Mesenchymal stem cell (in vitro differentiated cells and primary cell): Measurements from ENCODE around the gene KIF13A.
A peak's percentile ranks its signal among the peaks of the same experiment; 100 is the strongest.

Experiments
- DNase-seq: peaks from one replicate; pipeline ENCODE4 v3.0.0-alpha.2; 2013
- H2AFZ ChIP-seq: one replicate; pipeline ENCODE4 v1.6.1; 2013; ENCODE audit warnings: low read depth, mild to moderate bottlenecking, control low read depth, inconsistent platforms, low read length, moderate library complexity
- H2AK5ac ChIP-seq: 2 replicates; pipeline ENCODE4 v1.6.1; 2013; ENCODE audit warnings: low read length, moderate library complexity, mild to moderate bottlenecking, inconsistent platforms; ENCODE audit not compliant: severe bottlenecking
- H2BK120ac ChIP-seq: one replicate; pipeline ENCODE4 v1.6.1; 2013; ENCODE audit warnings: low read depth, mild to moderate bottlenecking, inconsistent platforms, low read length, moderate library complexity
- H2BK12ac ChIP-seq, 2 experiments: one replicate each; pipeline ENCODE4 v1.6.1; 2013; ENCODE audit warnings: inconsistent platforms in 2 of 2, low read length in 2 of 2, mild to moderate bottlenecking in 2 of 2, moderate library complexity in 2 of 2, control low read depth in 1 of 2
- H2BK15ac ChIP-seq: one replicate; pipeline ENCODE4 v1.6.1; 2013; ENCODE audit warnings: mild to moderate bottlenecking, low read depth, inconsistent platforms; ENCODE audit not compliant: poor library complexity, severe bottlenecking
- H2BK5ac ChIP-seq: 2 replicates; pipeline ENCODE4 v1.6.1; 2013; ENCODE audit warnings: low read depth, mild to moderate bottlenecking, low read length, control low read depth, inconsistent platforms; ENCODE audit not compliant: poor library complexity, severe bottlenecking
- H3K14ac ChIP-seq, 2 experiments: one replicate each; pipeline ENCODE4 v1.6.1; 2013; ENCODE audit warnings: inconsistent platforms in 2 of 2, low read length in 2 of 2, control low read depth in 1 of 2, mild to moderate bottlenecking in 1 of 2, moderate library complexity in 1 of 2
- H3K18ac ChIP-seq, 2 experiments: one replicate each; pipeline ENCODE4 v1.6.1; 2013; ENCODE audit warnings: inconsistent platforms in 2 of 2, low read length in 2 of 2, control low read depth in 1 of 2, low read depth in 1 of 2, mild to moderate bottlenecking in 1 of 2
- H3K23ac ChIP-seq, 2 experiments: one replicate each; pipeline ENCODE4 v1.6.1; 2013; ENCODE audit warnings: inconsistent platforms in 2 of 2, low read length in 2 of 2, mild to moderate bottlenecking in 2 of 2, moderate library complexity in 2 of 2, control low read depth in 1 of 2
- H3K27ac ChIP-seq: 2 replicates; pipeline ENCODE4 v1.5.1; 2013; ENCODE audit warnings: mild to moderate bottlenecking, moderate library complexity, low read length, control low read depth, inconsistent platforms; ENCODE audit not compliant: poor library complexity, severe bottlenecking
- H3K27me3 ChIP-seq, 2 experiments: 2 replicates each; pipeline versions ENCODE4 v1.6.1 to v1.7.0; 2013; ENCODE audit warnings: low read length in 2 of 2, mild to moderate bottlenecking in 2 of 2, moderate library complexity in 2 of 2, control low read depth in 1 of 2, inconsistent platforms in 1 of 2; ENCODE audit not compliant: control insufficient read depth in 1 of 2, insufficient read depth in 1 of 2
- H3K36me3 ChIP-seq, 2 experiments: 2 replicates each; pipeline versions ENCODE4 v1.6.1 to v1.7.0; 2013; ENCODE audit warnings: low read length in 2 of 2, control low read depth in 1 of 2, inconsistent platforms in 1 of 2, low read depth in 1 of 2, mild to moderate bottlenecking in 1 of 2; ENCODE audit not compliant: insufficient read depth in 2 of 2, control insufficient read depth in 1 of 2
- H3K4ac ChIP-seq, 2 experiments: one replicate each; pipeline ENCODE4 v1.6.1; 2013; ENCODE audit warnings: inconsistent platforms in 2 of 2, low read length in 2 of 2, mild to moderate bottlenecking in 2 of 2, moderate library complexity in 2 of 2, control low read depth in 1 of 2, low read depth in 1 of 2
- H3K4me1 ChIP-seq: 2 replicates; pipeline ENCODE4 v1.6.1; 2013; ENCODE audit warnings: low read depth, low read length, control low read depth; ENCODE audit not compliant: control insufficient read depth, insufficient read depth
- H3K4me2 ChIP-seq: 2 replicates; pipeline ENCODE4 v1.6.1; 2013; ENCODE audit warnings: low read length, mild to moderate bottlenecking, inconsistent platforms; ENCODE audit not compliant: poor library complexity, severe bottlenecking
- H3K4me3 ChIP-seq, 2 experiments: 2 replicates each; pipeline versions ENCODE4 v1.5.1 to v1.7.0; 2013; ENCODE audit warnings: low read length in 2 of 2, mild to moderate bottlenecking in 2 of 2, control low read depth in 1 of 2, low read depth in 1 of 2; ENCODE audit not compliant: insufficient read depth in 1 of 2
- H3K79me1 ChIP-seq: replicated peaks from 2 replicates; pipeline ENCODE4 v1.6.1; 2013; ENCODE audit warnings: mild to moderate bottlenecking, control low read depth, low read length, inconsistent platforms; ENCODE audit not compliant: poor library complexity, severe bottlenecking
- H3K9ac ChIP-seq: 2 replicates; pipeline ENCODE4 v1.7.0; 2013; ENCODE audit warnings: mild to moderate bottlenecking, low read length, moderate library complexity
- H3K9me3 ChIP-seq: 2 replicates; pipeline ENCODE4 v1.7.0; 2013; ENCODE audit warnings: mild to moderate bottlenecking, low read length; ENCODE audit not compliant: control insufficient read depth
- H4K8ac ChIP-seq: one replicate; pipeline ENCODE4 v1.6.1; 2013; ENCODE audit warnings: inconsistent platforms, mild to moderate bottlenecking, low read length, moderate library complexity
- H4K91ac ChIP-seq: one replicate; pipeline ENCODE4 v1.6.1; 2013; ENCODE audit warnings: mild to moderate bottlenecking, low read length, inconsistent platforms
- WGBS: methylation state at CpG from one replicate; pipeline ENCODE4 v1.1.7; 2013; ENCODE audit warnings: mixed read lengths; 5-methylcytosine and 5-hydroxymethylcytosine counted together

KIF13A gene

GRCh38 chr6:17826301-17826700, 161.1 kb downstream of the KIF13A start:
- Histone ChIP-seq H4K91ac (no peak overlapping the region), H3K36me3 (peaks cover 20 to 88% of the 10 kb centered on the region in 2 experiments), H2AK5ac (no peak overlapping the region), H3K27me3 (no peaks in the 10 kb centered on the region), H2BK5ac (no peak overlapping the region), H3K27ac (no peak overlapping the region), H2AFZ (no peak overlapping the region), H3K4me3 (no peak overlapping the region), H3K23ac (no peak overlapping the region), H3K4ac (no peak overlapping the region), H4K8ac (no peak overlapping the region), H3K79me1 (peaks cover 2% of the 10 kb centered on the region), H3K9ac (no peak overlapping the region), H3K18ac (no peak overlapping the region), H3K14ac (no peak overlapping the region), H2BK120ac (no peak overlapping the region), H3K9me3 (no peaks in the 10 kb centered on the region), H3K4me2 (no peak overlapping the region), H2BK12ac (no peak overlapping the region), H2BK15ac (no peak overlapping the region), H3K4me1 (no peaks in the 10 kb centered on the region)
- DNase-seq: no peak

- no peak overlapping the region for H2BK12ac ChIP-seq
- no peak overlapping the region for H4K8ac ChIP-seq
- H3K4me3 ChIP-seq: no peak overlapping the region
- H3K9ac ChIP-seq: no peak overlapping the region
- 90% methylated on average over 7 of the region's 7 CpGs for WGBS
- no peak overlapping the region for H2BK120ac ChIP-seq
- H3K14ac ChIP-seq: peak overlapping the region in 1 of 2 experiments; percentile 26
- H3K27me3 ChIP-seq: no peaks in the 10 kb centered on the region
- no peak overlapping the region for H2AFZ ChIP-seq
- peaks cover 9 to 67% of the 10 kb centered on the region in 2 experiments for H3K36me3 ChIP-seq
- H3K4me2 ChIP-seq: no peak overlapping the region
- no peak overlapping the region for H3K4ac ChIP-seq
- H3K79me1 ChIP-seq: peaks cover 3% of the 10 kb centered on the region
- no peak overlapping the region for H3K23ac ChIP-seq
- peak overlapping the region; percentile 59 for H4K91ac ChIP-seq
- H2BK5ac ChIP-seq: no peak overlapping the region
- H3K4me1 ChIP-seq: peaks cover 15% of the 10 kb centered on the region
- no peaks in the 10 kb centered on the region for H3K9me3 ChIP-seq
- peak; percentile 25 for DNase-seq
- no peak overlapping the region for H2BK15ac ChIP-seq
- H3K27ac ChIP-seq: no peak overlapping the region
- H3K18ac ChIP-seq: peak overlapping the region in 1 of 2 experiments; percentile 32
- no peak overlapping the region for H2AK5ac ChIP-seq
These were observed 167.4 kb downstream of the KIF13A start for GRCh38 chr6:17820055-17820454.

GRCh38 chr6:17817763-17818162, 169.7 kb downstream of the KIF13A start:
- DNase-seq: no peak
- H3K27ac ChIP-seq: peak overlapping the region; percentile 64
- no peak overlapping the region for H2AFZ ChIP-seq
- no peak overlapping the region for H2BK120ac ChIP-seq
- WGBS: 95% methylated on average over 1 of the region's 1 CpG
- H3K4me3 ChIP-seq: no peak overlapping the region
- H3K23ac ChIP-seq: no peak overlapping the region
- no peak overlapping the region for H4K8ac ChIP-seq
- peak overlapping the region; percentile 10 for H3K9ac ChIP-seq
- no peaks in the 10 kb centered on the region for H3K9me3 ChIP-seq
- H3K4ac ChIP-seq: no peak overlapping the region
- no peak overlapping the region for H3K14ac ChIP-seq
- no peak overlapping the region for H3K18ac ChIP-seq
- no peak overlapping the region for H2BK15ac ChIP-seq
- no peak overlapping the region for H4K91ac ChIP-seq
- peaks cover 9 to 70% of the 10 kb centered on the region in 2 experiments for H3K36me3 ChIP-seq
- no peaks in the 10 kb centered on the region for H3K27me3 ChIP-seq
- peaks cover 7% of the 10 kb centered on the region for H3K79me1 ChIP-seq
- no peak overlapping the region for H2BK12ac ChIP-seq
- H3K4me1 ChIP-seq: peaks cover 17% of the 10 kb centered on the region
- H3K4me2 ChIP-seq: no peak overlapping the region
- H2BK5ac ChIP-seq: no peak overlapping the region
- H2AK5ac ChIP-seq: no peak overlapping the region

DNA sequence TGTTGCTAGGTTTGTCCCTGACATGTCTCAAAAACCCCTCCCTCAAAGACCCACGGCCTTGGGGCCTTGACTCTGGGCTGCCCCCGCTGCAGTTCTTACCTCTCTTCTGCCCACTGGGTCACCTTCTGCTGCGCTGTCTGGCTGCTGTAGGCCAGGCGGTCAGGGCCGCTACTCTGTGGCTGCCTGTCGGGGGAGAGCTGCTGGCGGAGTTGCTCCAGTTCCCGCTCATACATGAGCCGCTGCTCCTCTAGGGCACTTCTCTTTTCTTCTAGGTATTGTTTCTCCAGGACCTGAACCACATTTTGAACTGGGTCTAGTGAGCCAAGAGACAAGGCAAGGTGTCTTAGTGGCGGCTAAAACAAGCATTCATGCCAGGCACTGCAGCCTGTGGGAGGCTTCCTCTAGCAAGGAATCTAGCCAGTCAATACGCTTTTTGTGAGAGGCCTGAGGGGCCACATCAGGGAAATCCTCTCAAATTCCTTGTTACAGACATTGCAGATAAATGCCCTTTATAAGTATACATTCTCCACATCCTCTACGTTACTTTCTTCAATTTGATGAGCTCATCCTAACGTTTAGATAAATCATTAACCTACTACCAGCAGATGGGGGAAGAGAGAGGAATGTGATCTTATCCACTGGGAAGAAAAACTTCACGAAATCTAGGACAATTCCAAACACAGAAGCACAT, 170.4 kb downstream of the KIF13A start:
- Histone ChIP-seq H2BK12ac (no peak overlapping the region), H2AFZ (no peak overlapping the region), H3K14ac (no peak overlapping the region), H2BK120ac (no peak overlapping the region), H3K4me3 (no peak overlapping the region), H3K4me2 (peak overlapping the region; percentile 45), H3K4me1 (peaks cover 17% of the 10 kb centered on the region), H3K36me3 (peaks cover 7 to 70% of the 10 kb centered on the region in 2 experiments), H3K4ac (no peak overlapping the region), H4K91ac (peak overlapping the region; percentile 11), H3K18ac (peak overlapping the region in 1 of 2 experiments; percentile 18), H3K9me3 (no peaks in the 10 kb centered on the region), H3K79me1 (peaks cover 7% of the 10 kb centered on the region), H2AK5ac (peak overlapping the region; percentile 69), H2BK5ac (peak overlapping the region; percentile 90), H4K8ac (peak overlapping the region; percentile 7), H3K23ac (no peak overlapping the region), H3K27me3 (no peaks in the 10 kb centered on the region), H3K9ac (peak overlapping the region; percentile 10), H3K27ac (peak overlapping the region; percentile 97), H2BK15ac (no peak overlapping the region)
- WGBS: 81% methylated on average over 13 of the region's 14 CpGs
- DNase-seq: peak; percentile 39
